Stimulated activated CD4-positive, alpha-beta T cell treated with anti-CD3 and anti-CD28 coated beads, TNF-alpha, amount 100 ng/mL, for 1 hour (primary cell): ENCODE data around the gene SLC5A5.

ENCODE experiments used
- DNase-seq, 3 donors: peaks; one replicate each; pipeline ENCODE4 v3.0.0-alpha.2; 2020; ENCODE audit warnings: low read depth in 3 of 3, low spot score in 1 of 3

The SLC5A5 gene

GRCh38 chr19:17871878-17872250, at the start of gene SLC5A5:
Gene SLC5A5 (plus strand): TSS chr19:17871945. CDS start chr19:17872320, 375 bp downstream.
- DNase-seq, result no peak

DNA sequence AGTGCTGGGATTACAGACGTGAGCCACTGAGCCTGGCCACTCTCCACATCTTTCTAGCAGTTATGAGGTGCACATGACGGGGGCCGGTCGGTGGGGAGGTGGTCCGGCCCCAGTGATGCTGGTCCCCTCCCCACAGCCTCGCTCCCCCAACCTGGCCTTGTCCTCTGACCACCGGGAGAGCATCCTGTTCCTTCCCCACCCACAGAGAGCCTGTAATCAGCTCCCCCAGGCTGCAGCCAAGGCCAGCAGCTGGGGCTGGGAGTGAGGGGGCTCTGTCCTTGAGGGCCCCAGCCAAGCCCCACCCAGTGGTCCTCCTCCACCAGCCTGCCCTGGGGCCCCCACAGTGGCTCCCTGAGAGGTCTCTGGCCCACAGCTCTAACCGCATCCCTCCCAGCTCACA, 47.4 kb upstream of the SLC5A5 start:
- no peak for DNase-seq

DNA sequence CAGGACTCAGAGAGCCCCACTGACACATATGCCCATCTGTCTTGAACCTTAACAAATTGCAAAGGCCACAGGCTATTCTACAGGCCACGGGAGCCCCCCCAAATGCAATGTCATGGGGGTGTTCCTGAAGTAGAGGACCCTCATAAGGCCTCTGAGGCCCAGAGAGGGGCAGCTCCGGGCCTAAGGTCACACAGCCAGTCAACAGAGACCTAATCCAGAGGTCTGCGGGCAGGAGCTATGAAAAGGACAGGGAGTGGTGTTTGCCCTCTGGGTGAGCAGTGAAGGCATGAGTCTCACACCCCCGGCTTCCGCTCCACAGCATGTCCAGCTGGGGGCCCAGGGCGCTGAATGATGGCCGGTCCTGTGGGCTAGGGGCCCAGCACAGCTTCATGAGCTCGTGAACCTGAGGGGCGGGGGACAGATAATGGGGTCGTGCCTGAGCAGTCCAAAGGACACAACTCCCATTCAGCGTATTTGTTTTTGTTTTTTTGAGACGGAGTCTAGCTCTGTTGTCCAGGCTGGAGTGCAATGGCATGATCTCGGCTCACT, 45.2 kb upstream of the SLC5A5 start:
- no peak for DNase-seq

GRCh38 chr19:17829855-17830566, 41.7 kb upstream of the SLC5A5 start:
- DNase-seq, result no peak

DNA sequence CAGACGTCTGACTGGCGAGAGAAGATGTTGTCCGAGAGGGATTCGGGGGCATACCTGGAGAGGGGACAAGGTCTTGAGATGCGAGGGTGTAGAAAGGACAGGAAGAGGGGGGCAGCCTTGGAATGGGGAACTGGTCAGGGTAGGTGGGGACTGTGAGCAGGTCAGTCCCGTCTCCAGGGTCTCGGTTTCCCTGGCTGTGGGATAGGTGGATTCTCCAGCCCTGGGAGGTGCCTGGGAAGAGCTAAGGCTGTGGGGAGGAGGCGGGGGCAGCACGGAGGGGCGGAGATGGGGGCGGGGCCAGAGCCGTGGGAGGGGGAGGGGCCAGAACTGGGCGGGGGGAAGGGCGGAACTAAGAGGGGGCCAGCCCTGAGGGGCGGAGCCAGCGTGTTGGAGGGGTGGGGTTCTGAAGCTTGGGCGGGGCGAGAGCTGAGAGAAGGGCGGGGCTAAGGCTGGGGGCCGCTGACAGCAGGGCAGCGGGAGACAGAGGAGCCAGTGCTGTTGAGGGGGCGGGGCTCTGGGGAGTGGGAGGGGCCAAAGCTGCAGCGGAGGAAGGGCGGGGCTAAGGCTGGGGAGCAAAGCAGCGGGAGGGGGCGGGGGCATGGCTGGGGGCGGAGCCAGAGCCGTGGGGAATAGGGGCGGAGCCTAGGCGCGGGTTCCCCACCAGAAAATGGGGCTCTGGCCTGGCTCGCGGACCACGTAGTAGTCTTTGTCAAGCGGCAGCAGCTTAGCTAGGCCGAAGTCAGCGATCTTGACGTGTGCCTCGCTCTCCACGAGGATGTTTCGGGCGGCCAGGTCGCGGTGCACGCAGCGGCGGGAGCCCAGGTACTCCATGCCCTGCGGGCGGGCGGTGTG, 41.0 kb upstream of the SLC5A5 start:
- DNase-seq, result peak in 1 of 3 donors; percentile 36

GRCh38 chr19:17831419-17831888, 40.3 kb upstream of the SLC5A5 start:
- DNase-seq, result no peak

DNA sequence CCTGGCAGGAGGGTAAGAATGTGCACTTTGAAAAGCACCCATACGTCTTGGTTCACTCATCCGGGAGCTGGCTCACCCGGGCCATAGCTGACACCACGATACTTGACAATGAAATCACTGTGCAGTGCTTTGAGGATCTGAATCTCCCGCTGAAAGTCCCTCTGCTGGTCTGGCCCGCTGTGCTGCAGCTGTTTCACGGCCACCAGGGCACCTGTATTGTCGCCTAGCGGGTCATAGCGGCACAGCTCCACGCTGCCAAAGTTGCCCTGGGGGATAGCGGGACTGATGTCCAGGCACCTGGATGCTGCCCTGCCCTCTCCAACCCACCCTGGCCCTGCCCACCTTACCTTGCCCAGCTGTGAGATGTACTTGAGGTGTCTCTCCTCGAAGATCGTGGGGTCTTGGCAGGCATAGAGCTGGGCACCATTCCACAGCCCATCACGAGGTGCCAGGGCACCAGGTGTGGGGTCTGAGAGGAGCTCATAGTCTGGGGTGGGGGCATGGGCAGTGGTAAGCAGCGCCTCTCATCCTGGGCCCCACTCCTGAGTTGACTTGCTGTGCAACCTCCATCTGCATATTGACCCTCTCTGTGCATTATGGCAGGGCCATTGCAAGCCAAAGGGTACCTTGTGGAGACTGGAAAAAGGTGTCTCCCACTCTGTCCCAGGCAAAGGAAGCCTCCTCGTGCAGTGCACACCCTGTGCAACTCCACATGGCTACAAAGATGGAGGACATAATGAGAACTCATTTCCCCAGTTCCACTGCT, 39.1 kb upstream of the SLC5A5 start:
- no peak for DNase-seq

- no peak for DNase-seq
Measured at GRCh38 chr19:17834350-17835181, 37.2 kb upstream of the SLC5A5 start.

GRCh38 chr19:17835182-17836006, 36.4 kb upstream of the SLC5A5 start:
- no peak for DNase-seq

DNA sequence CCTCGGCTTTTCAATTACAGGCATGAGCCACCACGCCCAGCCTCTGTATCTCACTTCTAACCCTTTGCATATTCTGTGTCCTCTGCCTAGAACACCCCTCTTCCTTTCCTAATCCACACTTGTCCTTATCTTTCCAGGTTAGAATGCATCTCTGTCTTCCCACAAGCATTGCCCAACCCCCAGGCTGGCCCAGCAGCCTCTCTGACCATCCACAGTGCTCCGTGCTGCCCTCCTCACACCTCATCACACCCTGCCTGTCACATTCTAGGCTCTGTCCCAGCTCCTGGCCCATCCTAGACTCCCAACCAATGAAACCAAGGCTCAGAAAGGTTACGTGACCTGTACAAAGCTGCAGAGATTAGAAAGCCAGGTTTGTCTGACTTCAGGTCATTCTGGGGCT, 35.2 kb upstream of the SLC5A5 start:
- DNase-seq, result no peak

- no peak for DNase-seq
Measured at GRCh38 chr19:17837972-17838371, 33.8 kb upstream of the SLC5A5 start.

DNA sequence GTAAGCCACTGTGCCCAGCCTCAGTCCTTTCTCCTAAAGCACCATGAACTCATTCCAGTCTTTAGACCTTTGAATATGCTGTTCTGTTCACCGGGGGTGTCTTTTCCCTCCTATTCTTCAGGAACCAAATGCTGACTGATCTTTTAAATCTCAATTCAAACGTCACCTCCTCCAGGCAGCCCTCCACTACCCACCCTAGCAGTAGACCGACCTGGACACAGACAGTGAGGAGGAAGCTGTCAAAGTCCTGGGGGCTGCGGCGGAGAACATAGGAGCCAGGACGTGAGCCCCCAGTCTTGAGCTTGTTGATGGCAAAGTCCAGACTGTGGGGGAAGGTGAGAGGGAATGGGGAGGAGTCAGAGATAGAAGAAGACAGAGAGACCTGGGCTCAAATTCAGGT, 31.7 kb upstream of the SLC5A5 start:
- no peak for DNase-seq

GRCh38 chr19:17841371-17841809, 30.4 kb upstream of the SLC5A5 start:
- DNase-seq, result no peak

GRCh38 chr19:17841810-17842662, 29.7 kb upstream of the SLC5A5 start:
- peak; percentile 17 to 62 (median 43) for DNase-seq

- no peak for DNase-seq
Measured at GRCh38 chr19:17842663-17843291, 29.0 kb upstream of the SLC5A5 start.

- DNase-seq, result no peak
Measured at GRCh38 chr19:17843292-17843827, 28.4 kb upstream of the SLC5A5 start.

DNA sequence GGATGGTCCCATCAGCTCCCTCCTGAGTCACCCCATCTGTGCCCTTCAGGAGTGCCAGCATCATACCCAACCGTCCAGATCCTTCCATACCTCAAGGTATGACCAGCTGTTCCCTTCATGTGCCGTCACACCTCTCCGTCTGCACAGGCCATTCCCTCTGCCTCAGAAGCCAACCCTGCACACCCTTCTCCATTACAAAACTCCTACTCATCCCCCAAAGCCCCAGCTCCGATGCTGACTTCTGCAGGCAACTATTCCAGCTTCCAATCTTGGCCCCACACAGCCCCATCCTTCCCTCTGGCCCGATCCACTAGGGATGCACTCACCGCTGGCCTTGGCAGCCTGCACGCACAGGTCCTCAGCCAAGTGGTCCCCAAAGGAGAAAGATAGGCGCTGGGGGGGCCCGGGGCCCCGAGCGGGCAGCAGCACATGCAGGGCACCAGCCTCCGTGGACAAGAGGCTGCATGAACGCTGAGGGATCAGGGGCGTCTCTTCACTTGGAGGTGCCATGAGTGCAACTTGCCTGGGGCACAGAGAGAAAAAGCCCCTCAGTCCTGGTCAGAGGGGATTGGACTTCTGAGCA, 27.7 kb upstream of the SLC5A5 start:
- no peak for DNase-seq
